Melanocyte of skin (primary cell): Measurements from ENCODE around the gene PYHIN1. TPM values are rescaled to one million over a fixed set of nuclear protein-coding genes. Genes with fewer than 3 reads are reported as not detected.

ENCODE experiments used
- total RNA-seq, 2 donors: library from RNA; depleted of rRNA; stranded (reverse); fragments of >200 nt; gene quantifications; 2 replicates each; pipeline ENCODE4 v1.2.3, GENCODE V29; 2012

The PYHIN1 gene
- 1 to 10 TPM; 6.0 to 7.9 TPM for total RNA-seq

GRCh38 chr1:158931055-158931737 is at the start of gene PYHIN1:
PYHIN1 (plus strand) TSS chr1:158931552; CDS start chr1:158936911, 5,359 bp downstream.

GRCh38 chr1:159009704-159010361 is 78.5 kb downstream of the PYHIN1 start, which contains the start of gene IFI16:
IFI16 (plus strand) TSS chr1:159009907; CDS start chr1:159014681, 4,774 bp downstream.

Other genes starting within 250 kb of the PYHIN1 start
- under 1 TPM; under 0.01 TPM for gene SPTA1, start 244.8 kb upstream of the PYHIN1 start, total RNA-seq
- not detected for gene OR6K2, start 230.9 kb upstream of the PYHIN1 start, total RNA-seq
- gene OR6K3, start 210.8 kb upstream of the PYHIN1 start, total RNA-seq = not detected
- not detected for gene OR6K6, start 176.8 kb upstream of the PYHIN1 start, total RNA-seq
- gene OR6N1, start 159.4 kb upstream of the PYHIN1 start, total RNA-seq = not detected
- not detected for gene OR6N2, start 150.3 kb upstream of the PYHIN1 start, total RNA-seq
- gene MNDA, start 100.2 kb upstream of the PYHIN1 start, total RNA-seq = not detected
- gene IFI16, start 78.4 kb downstream of the PYHIN1 start, total RNA-seq = 100 to 1,000 TPM; 334 to 365 TPM
- under 1 TPM; 0.34 to 1.00 TPM for gene AIM2, start 145.2 kb downstream of the PYHIN1 start, total RNA-seq
- 10 to 100 TPM; 11.4 to 12.3 TPM for gene CADM3, start 240.1 kb downstream of the PYHIN1 start, total RNA-seq